NB4 (cell line): Measurements from ENCODE around the gene ZNF77.

Experiments
- POLR2A ChIP-seq: IDR thresholded peaks from 2 replicates; pipeline ENCODE4 v1.6.1; 2011; ENCODE audit warnings: mild to moderate bottlenecking; ENCODE audit not compliant: insufficient read length; ENCODE audit errors: extremely low read depth
- TF ChIP-seq, protein P1 (sequence below): IDR thresholded peaks from one replicate; pipeline ENCODE4 v1.5.1; 2012; ENCODE audit warnings: low read depth, low read length

DNA sequence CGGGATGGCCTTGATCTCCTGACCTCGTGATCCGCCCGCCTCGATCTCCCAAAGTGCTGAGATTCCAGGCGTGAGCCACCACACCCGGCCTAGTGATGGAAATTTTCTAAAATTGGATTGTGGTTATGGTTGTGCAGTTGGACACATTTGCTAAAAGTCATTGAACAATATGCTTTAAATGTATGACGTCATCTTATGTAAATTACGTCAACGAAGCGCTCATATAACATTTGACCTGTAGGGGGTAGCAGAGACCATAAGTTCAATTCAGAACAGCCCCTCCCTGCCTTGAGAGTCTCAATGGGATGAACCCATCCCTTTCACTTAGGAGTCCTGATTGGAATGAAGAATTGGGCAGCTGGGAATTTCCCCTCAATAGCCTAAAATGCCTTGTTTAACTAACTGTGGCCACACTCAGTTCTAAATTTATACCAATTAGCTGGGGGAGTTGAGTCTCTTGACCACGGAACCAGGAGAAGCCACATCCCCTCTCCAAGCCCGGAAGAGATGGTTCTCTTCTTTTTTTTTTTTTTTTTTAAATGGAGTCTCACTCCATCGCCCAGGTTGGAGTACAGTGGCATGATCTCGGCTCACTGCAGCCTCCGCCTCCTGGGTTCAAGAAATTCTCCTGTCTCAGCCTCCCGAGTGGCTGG is 17.4 kb upstream of the ZNF77 start:
- TF ChIP-seq, protein P1, sequence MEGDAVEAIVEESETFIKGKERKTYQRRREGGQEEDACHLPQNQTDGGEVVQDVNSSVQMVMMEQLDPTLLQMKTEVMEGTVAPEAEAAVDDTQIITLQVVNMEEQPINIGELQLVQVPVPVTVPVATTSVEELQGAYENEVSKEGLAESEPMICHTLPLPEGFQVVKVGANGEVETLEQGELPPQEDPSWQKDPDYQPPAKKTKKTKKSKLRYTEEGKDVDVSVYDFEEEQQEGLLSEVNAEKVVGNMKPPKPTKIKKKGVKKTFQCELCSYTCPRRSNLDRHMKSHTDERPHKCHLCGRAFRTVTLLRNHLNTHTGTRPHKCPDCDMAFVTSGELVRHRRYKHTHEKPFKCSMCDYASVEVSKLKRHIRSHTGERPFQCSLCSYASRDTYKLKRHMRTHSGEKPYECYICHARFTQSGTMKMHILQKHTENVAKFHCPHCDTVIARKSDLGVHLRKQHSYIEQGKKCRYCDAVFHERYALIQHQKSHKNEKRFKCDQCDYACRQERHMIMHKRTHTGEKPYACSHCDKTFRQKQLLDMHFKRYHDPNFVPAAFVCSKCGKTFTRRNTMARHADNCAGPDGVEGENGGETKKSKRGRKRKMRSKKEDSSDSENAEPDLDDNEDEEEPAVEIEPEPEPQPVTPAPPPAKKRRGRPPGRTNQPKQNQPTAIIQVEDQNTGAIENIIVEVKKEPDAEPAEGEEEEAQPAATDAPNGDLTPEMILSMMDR = peak; percentile 36
- no peak for TF ChIP-seq POLR2A
